GM18511 (cell line): ENCODE results near the gene GALNT18.
A peak's percentile ranks its signal among the peaks of the same experiment; 100 is the strongest.

Source experiments
- ATAC-seq: cut with Tn5 transposase; IDR thresholded peaks from one replicate; pipeline ENCODE4 v1.9.1; 2021; ENCODE audit warnings: mild to moderate bottlenecking, moderate library complexity; ENCODE audit not compliant: unreplicated experiment

GALNT18 gene

DNA sequence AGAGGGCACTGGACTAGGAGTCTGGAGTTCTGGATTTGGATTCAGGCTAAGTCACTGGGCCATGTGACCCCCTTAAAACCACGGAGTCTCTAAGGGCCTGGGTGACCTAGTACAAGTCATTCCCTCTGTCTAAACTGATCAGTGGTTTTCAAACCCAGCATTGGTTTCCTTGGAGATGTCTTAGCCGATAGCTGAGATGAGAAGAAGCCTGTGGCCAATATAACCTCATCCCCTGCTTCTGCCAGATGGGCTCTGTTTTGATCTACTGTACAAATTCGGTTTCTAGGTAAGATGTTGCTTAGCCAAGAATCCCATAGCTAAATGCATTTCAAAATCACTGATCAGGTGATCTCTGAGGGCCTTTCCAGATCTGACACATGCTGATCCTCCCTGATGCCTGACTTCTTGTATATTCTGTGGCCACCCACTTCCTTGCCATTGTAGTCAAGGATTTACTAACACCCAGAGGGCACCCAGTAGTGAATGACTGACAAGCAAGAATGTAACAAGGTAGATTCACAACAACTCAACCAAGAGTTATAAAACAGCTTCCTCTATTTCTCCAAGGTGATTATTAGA is 53.1 kb downstream of the GALNT18 start:
- no peak for ATAC-seq

DNA sequence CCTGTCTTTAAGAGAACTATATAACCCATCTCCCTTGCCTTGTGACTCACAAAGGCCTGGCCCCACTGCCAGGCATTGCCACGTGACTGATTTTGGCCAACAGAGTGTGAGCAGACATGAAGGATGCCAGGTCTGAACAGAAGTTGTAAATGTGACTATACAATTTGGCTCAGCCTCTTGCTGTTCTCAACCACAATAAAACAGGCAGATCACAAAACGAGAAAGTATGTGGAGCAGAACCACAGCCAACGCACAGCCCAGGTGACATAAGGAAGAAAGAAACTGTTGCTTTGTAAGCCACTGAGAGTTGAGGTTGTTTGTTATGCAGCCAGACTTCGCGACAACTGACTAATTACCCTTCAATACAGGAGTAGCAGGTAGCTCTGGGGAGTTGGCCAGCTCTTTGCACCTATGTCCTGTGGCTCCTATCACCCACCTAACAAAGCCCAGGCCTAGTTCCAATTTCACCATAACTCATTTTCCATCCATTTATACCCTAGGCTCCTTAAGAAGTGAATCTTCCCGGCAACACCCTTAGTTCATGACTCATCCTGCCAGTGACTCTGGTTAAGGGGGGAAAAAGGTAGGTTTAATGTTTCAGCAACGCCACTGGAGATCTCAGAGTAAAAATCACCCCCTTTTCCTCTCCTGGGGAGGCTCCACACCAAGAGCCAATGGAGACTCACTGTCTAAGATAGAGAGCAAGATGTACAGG is 53.7 kb downstream of the GALNT18 start:
- peak; percentile 55 for ATAC-seq

DNA sequence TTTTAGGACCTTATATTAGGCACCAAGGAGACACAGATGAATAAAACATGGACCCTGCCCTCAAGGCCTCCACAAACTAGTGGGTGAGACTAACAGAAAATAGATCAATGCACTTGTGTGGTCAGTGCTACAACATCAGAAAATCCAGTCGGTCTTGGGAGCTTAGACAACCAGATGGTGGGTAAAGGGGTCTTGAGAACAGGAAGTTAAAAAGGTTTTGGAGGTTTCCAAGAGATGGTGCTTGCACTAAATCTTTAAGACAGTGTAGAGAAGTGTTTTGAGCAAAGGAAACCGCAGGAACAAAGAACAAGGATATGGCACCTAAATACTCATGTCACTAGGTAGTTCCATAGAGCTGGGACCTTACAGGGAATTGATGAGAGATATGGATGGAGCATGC is 56.2 kb downstream of the GALNT18 start:
- ATAC-seq: no peak

DNA sequence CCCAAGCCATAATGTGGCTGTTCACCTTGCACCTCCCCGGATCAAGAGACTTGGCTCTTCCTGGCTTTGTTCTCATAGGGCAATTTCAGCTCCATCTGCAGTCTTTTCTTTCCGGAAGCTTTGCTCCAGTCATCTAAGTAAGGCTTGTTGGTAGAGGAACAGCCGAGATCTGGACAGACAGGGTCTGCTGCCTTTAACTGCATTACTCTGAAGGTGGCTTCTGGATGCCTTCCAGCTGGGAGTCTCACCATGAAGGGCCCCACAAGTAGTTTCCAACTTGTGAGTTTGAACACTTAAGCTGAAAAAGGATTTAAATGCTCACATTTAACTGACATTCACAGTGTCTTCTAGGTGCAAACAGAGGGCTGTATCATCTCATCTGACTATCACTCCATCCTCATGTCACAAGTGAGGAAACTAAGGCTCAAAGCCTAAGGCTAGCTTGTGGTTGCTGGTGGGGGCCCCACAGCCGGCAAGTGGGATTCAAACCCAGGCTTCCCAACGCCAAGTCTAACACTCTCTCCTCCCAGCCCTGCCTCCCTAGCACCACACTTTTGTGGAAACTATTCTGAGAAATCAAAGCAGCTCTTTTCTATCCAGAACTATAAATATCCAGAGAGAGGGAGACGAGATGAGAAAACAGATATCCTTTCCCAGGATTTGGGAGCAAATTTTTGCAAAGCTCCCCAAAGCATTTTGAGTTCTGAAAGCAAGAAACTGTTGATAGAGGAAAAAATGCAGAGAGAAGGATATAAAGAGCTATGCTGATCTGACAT is 58.4 kb downstream of the GALNT18 start:
- ATAC-seq: no peak

DNA sequence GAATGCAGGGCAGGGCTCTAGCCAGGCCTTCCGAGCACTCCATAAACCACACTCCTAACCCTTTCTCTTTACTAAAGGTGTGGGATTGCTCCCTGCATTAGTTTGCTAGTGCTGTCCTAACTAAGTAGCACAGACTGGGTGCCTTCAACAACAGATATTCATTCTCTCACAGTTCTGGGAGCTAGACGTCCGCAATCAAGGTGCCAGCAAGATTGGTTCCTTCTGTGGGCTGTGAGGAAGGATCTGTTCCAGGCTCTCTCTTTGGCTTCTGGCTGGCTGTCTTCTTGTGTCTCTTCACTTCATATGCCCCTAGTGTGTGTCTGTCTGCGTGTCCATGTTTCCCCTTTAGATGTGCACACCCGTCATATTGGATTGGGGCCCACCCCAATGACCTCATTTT is 59.8 kb downstream of the GALNT18 start:
- no peak for ATAC-seq

DNA sequence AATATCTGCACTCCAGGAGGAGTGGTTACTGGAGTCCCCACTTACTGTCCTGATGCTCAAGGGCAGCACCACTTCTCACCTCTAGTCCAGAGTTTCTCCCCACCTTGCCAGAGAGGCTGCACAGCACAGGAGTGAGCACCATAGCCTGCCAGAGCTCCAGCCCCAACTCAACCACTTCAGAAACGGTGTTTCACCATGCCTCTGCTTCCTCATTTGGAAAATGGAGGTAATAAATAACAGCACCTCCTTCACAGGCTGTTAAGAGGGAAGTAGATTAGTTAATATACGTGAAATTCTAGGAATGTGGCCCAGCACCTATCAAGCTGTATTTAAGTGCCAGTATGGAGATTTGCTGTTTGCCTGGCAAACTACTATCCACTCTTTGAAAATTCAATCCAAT is 63.0 kb downstream of the GALNT18 start:
- ATAC-seq: no peak

DNA sequence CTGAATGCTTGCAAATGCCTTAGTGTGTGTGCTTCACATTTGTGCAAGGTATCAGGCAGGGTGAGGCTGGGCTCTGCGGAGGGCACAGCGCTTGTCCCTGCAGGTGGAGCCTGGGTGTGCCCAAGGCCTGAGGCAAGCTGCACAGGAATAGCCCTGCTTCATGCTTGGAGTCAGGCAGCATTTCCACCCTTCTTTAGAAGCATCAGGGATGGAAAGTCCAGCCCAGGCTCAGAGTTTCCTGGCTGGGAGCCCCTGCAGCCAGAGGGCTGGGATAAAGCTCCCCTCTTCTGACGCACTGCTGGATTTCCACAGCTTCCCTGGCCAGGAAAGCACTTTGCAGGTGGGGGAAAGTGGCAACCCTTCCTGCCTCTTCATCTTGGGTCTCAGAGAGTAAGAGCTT is 63.4 kb downstream of the GALNT18 start:
- no peak for ATAC-seq

DNA sequence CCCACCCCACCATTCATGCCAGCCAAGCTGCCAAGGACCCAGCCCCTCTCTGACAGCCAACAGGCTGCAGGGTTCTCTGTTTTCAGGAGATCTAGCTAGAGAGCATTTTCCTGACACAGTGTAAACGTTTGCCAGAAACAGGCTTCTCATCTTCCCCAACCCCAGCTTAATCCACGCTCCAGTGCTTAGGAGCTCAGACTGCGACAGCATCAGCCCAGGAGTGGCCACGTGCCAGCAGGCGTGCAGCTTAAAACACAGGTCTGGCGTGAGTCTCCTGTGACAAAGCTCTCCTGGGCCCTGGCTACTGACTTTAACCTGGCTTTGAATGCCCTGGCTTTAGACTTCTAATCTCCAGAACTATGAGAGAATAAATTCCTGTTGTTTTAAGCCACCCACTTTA is 66.6 kb downstream of the GALNT18 start:
- ATAC-seq: no peak

DNA sequence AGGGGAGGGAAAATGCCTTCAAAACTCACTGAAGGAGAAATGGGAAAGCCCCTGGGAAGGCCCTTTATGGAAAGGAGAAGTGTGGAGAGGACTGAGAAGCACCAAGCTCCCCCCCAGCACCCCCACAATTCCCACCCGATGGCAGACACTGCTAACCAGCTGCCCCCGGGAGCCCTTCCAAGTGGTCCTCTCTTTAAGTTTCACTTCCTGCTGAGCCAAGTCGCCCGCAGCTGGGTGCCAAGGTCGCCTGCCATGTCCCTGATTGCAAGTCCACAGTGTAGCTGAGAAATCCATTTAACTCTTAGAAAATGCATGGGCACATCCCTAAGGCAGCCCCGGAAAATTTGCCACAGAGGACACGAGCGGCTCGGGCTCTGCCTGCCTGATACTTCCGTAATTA is 68.2 kb downstream of the GALNT18 start:
- ATAC-seq: no peak

DNA sequence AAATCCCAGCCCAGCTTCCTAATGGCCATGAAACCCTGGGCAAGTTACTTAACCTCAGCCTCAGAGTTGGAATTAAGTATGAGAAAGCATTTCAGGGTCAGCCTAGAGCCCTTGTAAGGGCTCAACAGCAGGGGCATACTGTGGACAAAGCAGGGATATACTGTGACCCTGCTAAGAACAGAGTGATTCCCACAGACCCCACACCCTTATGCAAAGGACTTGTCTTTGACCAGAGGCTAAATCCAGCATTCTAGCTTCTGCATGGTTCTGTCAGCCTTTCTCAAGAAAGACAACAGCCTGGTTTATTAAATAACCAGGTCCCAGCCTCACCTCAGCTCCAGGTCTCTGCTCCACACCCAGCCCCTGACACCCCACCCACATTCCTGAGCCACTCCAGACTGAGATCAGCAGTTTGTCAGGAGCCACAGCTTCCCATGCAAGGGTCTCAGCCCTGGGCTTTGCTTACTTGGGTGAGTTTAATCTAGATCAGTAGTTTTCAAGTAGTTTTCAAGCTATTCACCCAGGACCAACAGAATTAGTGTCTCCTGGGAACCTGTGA is 69.2 kb downstream of the GALNT18 start:
- no peak for ATAC-seq

DNA sequence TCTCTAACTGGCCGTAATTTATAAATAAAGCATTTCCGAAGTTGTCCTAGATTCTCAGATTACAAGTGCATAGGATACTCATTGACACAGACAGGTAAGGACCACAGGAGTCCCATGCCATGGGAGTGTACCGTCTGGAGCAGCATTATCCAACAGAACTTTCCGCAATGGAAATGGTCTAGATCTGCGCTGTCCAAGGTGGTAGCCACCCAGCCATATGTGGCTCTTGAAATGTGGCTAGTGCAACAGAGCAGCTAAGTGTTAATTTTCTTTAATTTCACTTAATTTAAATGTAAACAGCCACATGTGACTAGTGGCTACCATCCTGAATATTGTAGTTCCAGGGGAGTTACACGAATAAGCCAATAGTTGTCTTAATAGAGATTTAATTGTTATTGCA is 71.3 kb downstream of the GALNT18 start:
- no peak for ATAC-seq

DNA sequence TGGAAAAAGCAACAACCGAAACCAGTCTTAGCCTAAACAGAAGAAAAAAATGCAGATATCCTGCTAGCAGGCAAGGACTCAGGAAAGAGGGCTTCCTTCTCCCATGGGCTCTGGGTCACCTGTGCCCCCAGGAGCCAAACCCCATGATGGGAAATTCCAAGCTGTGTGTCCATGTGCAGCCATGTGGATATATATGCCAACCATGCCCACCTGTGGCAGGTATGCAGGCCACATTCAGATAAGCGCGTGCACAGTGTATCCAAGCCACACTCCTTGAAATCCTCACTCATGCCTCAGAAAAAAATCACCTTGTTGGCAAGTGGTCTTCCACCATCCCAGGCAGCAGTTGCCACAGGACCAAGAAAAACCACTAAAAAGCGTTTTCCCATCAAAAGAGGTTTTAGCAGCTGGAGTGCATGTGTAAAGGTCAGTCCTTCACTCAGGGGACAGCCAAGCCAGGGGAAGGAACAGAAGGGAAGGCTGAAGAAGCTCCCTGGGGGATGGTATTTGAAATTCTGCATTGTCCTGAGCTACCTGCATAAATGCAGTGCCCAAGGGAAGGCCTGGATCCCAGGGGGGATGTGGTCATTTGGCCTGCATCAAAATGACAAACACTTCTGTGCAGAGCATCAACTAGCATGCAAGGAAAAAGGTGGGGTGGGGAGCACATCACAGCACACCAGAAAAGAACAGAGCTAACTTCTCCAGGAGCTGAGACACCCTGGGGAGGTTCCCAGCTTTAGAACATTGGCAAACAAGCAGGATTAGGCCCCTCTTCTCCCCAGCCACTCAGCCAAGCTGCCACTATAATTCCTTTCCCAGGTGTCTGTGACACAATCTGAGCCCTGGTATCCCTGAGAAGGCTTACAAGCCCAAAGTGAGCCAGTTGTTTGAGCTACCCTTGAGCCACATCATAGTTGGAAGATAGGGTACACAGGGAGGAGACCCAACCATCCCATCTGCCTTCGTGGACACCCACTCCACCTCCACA is 76.2 kb downstream of the GALNT18 start:
- ATAC-seq: no peak

DNA sequence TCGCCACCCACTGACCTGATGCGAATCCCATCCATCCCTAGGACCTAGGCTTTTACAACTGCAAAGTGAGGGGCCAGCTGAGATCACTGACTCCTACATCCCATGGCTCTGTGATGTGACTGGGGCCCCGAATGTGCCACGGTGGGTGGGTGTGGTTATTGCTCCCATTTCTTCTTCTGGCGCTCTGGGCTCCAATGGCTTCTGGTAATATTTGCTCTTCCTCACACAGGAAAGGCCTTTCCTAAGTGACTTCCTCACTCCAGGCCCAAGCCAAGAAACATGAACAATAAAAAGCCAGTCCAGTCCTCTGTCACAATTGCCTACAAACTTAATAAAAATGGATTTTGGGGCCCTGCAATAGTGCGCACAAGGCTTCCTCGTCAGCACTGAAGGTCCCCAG is 78.1 kb downstream of the GALNT18 start:
- ATAC-seq: no peak

DNA sequence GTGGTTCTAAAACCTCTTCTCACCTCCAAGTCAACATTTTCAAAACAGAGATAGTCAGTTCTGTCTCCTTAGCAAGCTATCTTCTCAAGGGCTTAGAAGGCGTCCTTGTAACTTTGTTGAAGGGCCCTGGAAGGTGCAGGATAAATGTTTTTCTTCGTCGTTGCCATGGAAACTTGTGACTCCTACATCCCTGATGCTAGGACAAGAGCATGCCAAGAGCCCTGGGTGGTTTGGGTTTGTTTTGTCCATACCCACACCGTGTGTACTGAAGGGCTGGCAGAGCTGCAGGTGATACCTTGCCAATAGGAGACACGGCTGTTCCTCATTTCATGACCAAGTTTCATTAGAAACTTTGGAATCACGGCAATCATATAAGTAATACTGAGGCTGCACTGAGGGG is 81.6 kb downstream of the GALNT18 start:
- no peak for ATAC-seq

DNA sequence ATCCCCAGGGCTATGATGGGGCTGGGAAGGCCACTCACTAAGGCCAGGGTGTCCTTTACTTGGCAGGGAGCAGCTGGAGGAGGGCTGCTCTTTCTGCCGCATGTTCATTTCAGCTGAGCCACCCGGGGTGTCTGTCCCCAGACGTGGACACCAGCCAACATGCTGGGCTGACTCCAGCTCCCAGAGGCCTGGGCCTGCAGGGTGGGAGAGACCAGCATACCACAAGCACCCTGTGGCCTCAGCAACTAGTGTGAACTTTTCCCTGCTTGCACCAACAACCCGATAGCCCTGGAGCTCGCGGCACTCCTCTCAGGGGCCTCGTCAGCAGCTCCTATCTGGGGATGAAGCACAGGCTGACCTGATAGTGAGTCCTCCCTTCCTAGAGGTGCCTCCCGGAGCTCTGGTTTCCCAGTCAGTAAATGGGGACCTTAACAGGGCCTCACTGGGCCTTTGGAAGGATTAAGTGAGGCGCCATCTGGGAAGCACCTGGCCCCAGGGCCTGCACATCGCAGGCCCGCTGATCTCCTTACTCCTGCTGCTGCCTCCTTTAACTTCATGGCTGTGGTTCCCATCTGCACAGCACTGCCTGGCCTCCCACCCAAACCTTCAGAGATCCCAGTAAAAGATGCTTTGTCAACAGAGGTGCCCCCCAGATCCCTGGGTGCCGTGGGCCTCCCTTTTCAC is 83.4 kb downstream of the GALNT18 start:
- no peak for ATAC-seq

DNA sequence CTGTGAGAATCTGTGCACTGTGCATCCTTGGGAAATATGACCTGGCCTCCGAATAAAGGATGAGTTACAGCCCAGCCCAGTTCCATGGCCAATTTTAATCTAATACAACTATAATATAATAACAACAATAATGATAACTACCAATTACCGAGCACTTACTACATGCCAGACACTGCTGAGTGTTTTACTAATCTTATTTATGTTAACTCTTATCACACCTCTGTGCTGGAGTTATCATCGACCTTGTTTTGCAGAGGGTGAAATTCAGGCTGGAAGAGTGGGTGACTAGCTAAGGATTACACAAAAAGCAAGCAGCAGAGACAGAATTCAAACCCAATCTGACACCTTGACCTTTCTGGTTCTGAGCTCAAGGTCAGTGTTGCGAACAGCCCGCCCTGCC is 83.9 kb downstream of the GALNT18 start:
- no peak for ATAC-seq

DNA sequence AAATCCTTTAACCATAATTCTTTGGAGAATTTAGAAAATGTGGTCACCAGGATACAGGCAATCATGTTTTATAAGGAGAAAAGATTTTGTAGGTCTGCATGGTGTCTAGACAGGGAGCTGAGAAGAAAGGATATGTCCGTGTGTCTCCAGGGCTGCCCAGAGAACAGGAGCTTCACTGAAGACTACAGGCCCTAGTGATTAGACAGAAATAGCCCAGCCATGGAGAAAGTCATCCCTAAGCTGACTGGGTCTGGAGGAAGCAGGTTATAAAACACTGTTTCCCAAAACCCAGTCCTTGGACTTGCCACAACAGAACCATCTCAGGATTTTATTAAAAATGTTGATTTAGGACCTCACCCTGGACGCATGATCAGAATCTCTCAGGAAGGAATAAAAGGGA is 84.4 kb downstream of the GALNT18 start:
- ATAC-seq: no peak

DNA sequence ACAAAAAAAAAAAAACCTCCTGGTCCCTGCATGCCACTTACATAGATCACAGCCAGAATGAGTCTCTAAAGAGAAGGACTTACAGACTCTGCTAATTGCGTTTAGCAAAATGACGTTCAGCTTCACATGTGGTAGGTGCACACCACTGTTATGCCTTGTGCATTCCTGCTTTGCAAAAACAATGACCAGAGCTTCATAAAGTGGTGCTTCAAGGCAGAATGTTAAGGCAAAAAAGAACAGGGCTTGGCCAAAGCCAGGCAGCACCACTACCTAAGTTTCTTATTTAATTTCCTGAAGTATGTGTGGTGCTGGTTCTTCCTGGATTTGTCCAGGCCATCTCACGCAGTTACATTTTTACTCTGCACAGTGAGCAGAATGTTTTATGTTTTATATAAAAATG is 85.2 kb downstream of the GALNT18 start:
- ATAC-seq: no peak

DNA sequence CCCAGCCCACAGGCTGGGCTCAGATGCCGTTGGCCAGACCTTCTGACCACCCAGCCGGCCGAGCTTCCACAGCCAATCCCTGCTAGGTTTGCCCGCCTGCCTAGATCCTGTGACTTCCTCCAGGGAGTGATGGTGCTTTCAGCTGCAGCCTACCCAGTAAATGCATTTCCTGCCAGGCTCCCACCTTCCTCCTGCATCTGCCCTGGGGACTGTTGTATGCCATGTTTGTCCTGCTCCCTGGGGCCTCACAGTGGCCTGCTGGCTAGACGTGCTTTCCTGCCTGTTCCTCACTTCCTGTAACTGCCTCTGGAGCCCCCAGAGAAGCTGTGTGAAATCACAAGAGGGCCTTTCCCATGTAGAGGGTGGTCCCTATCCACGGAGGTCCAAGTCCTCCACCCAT is 86.2 kb downstream of the GALNT18 start:
- ATAC-seq: no peak

DNA sequence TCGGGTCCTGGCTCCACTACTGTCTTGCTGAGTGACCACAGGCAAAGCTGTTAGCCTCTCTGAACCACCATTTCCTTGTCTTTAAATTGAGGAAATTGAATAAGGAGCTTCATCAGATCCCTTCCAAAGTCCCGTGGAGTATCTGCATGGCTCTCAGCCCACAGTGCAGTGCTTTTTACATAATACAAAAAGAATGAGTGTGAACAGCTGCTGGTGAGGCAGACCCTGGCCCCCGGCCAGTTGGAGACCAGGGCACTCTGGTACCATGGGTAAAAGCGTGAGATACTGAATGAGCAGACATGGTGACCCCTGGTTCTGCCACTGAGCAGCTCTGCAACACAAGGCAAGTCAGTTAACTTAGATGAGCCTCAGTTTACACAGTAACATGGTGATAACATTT is 86.8 kb downstream of the GALNT18 start:
- no peak for ATAC-seq
